Measurements from ENCODE around the gene MACROD2.

MACROD2 gene

DNA sequence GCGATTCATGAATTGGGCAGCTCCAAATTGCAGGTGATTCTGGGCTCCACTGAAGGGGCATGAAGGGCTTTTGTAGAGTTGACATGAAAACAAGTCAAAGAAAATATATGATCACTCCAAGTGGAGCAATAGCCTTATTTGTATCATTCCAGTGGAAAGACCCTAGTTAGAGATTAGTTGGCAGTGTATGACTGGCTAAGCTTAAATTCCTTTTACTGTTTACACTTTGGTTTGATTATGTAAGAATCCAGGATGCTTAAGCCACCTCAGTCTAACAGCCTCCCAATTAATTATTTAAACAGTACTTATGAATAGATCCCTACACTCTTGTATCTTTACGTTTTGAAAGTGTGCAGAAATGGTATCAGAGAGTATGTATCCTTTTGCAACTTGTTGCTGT is 1865.5 kb downstream of the MACROD2 start:
- DNase-seq, result no peak

- peak; percentile 19 for DNase-seq
Observed at GRCh38 chr20:15862178-15862577, 1866.9 kb downstream of the MACROD2 start.

GRCh38 chr20:15863735-15864134 is 1868.4 kb downstream of the MACROD2 start:
- no peak for DNase-seq

GRCh38 chr20:15865553-15865952 is 1870.2 kb downstream of the MACROD2 start:
- DNase-seq, result no peak

GRCh38 chr20:15866916-15867730 is 1871.8 kb downstream of the MACROD2 start:
- no peak for DNase-seq

GRCh38 chr20:15867899-15868298 is 1872.6 kb downstream of the MACROD2 start:
- DNase-seq, result no peak

GRCh38 chr20:15875446-15875845 is 1880.1 kb downstream of the MACROD2 start:
- DNase-seq, result no peak

- no peak for DNase-seq
Observed at GRCh38 chr20:15882553-15882952, 1887.2 kb downstream of the MACROD2 start.

DNA sequence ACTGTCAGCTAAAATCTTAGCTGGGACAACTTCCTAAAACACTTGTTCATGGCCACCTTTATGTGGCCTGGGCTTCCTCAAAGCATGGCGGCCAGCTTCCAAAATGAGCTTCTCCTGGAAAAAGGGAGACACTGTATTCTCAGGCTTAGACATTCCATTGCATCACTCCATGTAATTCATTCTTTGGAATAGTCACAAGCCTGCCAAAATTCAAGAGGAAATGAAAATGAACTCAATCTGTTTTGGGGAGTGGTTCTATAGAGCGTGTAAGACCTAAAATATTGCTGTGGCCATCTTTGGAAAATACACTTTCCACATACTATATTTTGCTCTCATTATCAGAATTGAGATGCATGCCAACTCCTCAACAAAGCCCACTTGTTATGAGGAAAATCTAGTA is 1890.9 kb downstream of the MACROD2 start:
- no peak for DNase-seq

- no peak for DNase-seq
Observed at GRCh38 chr20:15887387-15887786, 1892.1 kb downstream of the MACROD2 start.

DNA sequence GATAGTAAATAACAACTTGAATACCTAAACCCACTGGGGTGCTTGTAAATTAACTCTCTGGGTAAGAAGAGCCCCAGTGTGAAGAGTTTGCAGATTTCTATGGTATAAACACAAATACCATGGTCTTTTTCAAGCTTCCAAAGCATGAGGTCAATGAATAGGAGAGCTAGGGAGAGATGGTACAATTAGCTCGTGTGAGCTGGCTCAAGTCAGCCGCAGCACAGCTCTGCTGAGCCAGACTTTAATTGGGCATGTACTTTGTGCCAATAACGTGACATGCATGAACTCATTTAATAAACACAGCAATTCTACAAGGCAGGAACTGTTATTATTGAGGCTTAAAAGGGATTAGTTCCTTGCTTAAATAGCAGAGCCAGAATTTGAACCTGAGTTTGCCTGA is 1893.7 kb downstream of the MACROD2 start:
- DNase-seq, result no peak

- DNase-seq, result no peak
Observed at GRCh38 chr20:15889514-15890256, 1894.4 kb downstream of the MACROD2 start.

DNA sequence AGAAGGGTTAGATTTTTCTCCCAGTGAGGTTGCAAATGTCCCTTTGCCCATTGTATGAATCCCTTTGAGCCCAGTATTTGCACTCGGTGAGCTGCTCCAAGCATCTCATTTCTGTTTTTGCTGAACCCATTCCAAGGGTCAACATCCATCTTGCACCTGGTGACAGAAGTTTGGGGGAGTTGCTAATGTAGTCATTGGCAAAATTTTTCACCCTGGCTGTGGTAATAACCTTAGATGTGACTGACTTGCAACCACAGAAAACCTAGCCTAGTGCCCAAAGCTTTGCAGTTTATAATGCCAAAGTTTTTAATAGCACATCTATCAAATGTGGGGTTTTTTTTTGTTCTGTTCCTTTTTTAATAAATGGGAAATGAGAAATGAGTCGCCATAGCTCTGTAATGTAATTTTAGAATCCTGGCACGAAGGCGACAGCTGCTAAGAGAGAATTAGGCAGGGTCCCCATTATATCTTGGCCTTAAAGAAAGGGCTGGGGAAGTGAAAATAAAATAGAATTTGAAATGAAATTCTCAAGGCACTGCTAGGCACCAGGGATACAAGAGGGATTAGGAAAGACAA is 1895.2 kb downstream of the MACROD2 start:
- no peak for DNase-seq

- DNase-seq, result no peak
Observed at GRCh38 chr20:15895126-15895525, 1899.8 kb downstream of the MACROD2 start.

GRCh38 chr20:15895560-15896084 is 1900.3 kb downstream of the MACROD2 start:
- no peak for DNase-seq

DNA sequence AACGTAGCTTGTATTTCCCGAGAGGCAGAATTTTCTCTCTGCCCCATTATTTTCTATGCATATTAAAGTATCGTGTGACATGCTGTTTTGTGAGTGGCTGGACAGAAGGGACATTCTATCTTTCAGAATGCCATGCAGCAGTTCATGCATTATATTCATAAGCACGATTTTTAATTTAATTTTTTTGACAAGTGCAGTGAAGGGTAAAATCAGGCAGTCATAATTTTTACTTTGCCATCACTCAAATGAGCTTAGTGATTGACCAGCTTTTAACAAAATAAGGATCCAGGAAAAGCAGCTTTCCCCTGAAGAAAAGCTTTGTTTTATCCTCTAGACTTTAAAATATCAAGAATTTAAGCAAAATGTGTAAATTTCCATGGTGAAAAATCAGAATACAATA is 1904.7 kb downstream of the MACROD2 start:
- no peak for DNase-seq

DNA sequence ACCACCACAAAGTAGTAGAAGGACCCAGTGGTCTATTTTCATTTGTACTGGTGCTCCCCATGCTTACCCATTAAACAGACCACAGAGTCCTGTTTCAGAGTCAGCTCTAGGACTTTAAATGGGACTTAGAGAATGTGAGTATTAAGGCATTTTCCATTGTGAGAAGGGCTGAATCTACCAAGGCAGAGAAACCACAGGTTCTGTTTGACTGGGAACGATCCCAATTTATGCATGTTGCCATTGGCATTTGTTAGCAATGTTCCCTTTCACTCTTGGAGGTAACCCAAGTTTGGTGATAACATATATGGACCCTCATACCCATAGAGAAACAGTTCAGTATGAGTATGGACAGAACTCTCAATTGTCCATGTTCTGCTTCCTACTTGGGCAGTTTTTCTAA is 1905.1 kb downstream of the MACROD2 start:
- DNase-seq, result no peak

DNA sequence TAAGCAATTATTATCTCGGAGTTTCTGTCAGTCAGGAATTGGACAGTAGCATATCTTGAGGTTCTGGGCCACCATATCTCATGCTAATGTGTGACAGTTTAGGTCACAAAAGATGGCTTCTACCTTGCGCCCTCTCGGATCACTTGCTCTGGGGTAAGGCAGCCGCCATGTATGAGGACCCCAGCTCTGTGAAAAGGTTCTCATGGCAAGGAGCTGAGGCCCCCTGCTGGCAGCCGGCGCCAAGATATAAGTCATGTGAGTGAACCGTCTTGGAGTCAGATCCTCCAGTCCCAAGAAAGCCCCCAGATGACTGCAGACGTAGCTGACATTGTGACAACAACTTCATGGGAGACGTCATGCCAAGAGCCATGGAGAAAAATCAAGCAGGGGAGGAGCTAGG is 1907.2 kb downstream of the MACROD2 start:
- DNase-seq, result no peak

- no peak for DNase-seq
Observed at GRCh38 chr20:15905661-15906060, 1910.3 kb downstream of the MACROD2 start.

- DNase-seq, result no peak
Observed at GRCh38 chr20:15909995-15910394, 1914.7 kb downstream of the MACROD2 start.

DNA sequence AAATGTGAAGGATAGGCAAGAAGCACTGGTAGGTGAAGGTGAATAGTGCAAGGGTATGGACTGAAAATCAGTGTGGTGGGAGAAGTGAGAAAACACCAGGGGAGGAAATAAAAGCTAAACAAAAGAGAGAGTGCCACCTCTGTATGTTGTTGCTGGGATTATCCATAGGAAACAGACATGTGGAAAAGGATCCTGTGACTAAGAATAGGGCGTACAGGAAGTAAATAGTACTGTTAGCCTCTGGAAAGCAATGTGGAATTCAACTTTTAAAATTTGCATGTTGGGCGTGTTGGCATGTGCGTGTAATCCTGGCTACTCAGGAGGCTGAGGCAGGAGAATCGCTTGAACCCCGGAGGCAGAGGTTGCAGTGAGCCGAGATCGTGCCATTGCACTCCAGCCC is 1916.3 kb downstream of the MACROD2 start:
- no peak for DNase-seq

DNA sequence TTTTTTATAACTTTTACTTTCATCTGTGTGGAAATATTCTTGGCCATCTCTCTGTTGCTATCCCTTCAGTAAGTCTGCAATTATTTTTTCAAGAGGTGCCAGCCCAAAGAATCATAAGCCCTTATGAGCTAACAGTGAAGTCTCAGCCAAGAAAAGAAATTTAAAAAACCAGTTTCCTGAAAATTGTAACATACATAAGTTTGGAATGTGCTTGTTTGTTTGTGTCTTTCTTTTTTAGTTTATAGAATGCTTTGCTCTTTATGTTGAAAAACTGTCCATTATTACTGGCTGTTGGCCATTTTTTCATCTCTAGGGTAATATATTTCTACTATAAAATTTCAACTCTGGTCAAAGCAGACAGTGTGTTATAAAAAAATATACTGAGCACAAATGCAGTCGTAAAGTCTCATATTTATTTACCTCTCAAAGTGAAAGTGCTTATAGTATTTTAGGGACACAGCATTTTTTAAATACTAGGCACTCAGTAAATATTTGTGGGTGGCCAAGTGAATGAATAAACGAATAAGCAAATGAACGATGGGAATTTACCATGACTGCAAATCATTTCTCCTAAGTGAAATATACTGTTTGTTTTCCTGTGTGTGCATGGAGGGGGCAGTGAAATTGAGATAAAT is 1918.2 kb downstream of the MACROD2 start:
- no peak for DNase-seq

- no peak for DNase-seq
Observed at GRCh38 chr20:15916623-15917022, 1921.3 kb downstream of the MACROD2 start.

Measured in NCI-H748 treated with DMSO at 0.1 percent for 48 hours (cell line).